ENCODE results near the gene ALDH16A1.

- TF ChIP-seq, protein P1, sequence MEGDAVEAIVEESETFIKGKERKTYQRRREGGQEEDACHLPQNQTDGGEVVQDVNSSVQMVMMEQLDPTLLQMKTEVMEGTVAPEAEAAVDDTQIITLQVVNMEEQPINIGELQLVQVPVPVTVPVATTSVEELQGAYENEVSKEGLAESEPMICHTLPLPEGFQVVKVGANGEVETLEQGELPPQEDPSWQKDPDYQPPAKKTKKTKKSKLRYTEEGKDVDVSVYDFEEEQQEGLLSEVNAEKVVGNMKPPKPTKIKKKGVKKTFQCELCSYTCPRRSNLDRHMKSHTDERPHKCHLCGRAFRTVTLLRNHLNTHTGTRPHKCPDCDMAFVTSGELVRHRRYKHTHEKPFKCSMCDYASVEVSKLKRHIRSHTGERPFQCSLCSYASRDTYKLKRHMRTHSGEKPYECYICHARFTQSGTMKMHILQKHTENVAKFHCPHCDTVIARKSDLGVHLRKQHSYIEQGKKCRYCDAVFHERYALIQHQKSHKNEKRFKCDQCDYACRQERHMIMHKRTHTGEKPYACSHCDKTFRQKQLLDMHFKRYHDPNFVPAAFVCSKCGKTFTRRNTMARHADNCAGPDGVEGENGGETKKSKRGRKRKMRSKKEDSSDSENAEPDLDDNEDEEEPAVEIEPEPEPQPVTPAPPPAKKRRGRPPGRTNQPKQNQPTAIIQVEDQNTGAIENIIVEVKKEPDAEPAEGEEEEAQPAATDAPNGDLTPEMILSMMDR (IDR thresholded peaks at IDR 0.05), result no peak
- no peak for TF ChIP-seq POLR2A (IDR thresholded peaks at IDR 0.05)
Measured at GRCh38 chr19:49468746-49469447, 15.9 kb downstream of the ALDH16A1 start.
